ENCODE results near the gene KCTD15.

The KCTD15 gene

DNA sequence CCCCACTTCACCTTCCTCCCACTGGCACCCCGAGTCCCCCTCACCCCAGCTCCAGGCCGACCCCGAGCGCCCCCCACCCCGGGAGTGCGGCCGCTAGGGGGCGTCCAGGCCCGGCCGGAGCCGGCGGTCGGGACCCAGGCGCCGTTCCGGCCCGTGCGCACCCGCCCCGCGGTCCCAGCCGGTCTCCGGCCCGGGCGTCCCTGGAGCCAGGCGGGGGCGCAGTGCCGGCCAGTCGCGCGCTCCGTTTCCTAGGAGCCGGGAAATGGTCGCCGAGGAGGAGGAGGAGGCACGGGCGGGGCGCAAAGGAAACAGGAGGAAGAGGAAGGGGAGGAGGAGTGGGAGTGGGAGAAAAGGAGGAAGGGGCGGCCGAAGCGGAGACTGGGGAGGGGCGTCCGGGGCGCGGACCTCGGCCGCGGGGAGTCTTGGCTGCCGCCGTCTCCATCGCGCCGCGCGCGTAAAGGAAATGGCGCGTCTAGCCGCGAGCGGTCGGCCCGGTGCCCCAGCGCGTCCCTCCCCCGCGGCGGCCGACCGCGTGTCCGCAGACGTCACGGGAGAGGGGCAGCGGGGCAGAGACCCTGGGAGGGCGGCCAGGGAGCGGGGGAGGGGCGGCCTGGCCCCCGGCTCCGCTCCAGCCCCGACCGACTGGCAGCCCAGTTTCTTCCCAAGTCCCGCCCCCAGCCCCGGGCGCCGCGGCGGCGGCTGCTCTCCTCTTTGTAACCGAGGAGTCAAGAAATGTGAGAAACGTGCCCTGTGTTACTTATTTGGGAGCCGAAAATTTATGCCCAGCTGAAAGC, 1.1 kb upstream of the KCTD15 start:
- peak in 1 of 2 donors; percentile 31 for DNase-seq (ENCODE audit: low read depth in 2 of 2)

DNA sequence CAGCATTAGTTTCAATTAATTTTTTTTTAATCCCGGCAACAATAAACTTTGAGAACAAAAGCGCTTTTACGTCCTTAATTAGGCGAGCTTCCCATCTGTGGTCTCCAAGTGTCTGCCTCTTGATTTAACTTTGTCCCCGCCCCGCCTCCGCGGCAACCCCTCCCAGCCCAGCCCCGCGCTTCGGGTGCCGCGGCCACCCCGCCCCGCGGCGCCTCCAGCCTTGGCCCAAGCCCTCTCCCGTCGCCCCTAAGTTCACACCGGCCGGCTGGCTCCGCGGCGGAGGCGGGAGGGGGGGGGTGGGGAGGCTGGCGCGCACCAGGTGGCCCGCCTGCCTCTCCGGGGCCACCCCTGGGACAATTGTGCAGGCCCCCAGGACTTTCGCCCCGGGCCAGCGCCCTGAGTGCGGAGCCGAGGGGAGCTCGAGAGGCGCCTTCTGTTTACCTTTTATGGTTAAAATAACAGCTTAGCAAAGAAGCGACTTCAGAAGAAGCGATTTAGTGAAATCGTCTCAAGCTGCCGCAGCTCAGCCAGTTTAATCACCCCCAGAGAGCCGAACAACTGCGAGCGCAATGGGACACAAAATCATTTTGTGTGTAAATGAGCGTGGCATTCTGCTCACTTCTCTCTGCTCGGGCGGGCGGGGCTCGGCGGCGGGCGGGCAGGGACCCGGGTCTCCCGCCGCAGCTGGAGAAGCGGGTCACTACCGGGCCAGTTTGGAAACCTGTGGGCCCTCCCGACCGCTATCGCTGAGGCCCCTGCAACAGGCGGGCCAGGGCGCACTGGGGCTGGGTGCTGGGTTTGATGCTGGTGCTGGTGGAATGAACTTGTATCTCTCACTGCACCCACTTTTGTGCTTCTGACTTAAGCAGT, 1.4 kb downstream of the KCTD15 start:
- no peak for DNase-seq (ENCODE audit: low read depth in 2 of 2)

DNA sequence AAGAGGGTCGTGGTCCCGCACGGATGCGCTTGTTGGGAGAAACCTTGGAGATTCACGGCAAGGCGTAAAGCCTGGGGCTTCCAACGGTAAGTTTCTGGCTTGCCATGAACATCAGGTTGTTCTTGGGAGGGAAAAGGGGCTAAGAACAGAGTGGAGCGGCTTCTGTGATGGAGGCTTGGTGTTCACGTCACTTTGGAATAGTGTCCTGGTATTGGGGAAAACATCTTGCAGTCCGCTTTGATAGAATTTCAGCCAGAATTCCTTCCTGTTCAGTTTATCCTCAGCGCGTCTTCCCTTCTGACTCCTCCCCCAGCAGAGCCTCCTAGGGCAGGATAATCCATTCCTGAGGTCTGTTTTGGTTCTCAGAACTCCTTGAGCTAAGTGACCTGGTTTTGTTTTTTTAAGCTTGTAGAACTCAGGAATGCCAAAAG, 2.0 kb downstream of the KCTD15 start:
- no peak for DNase-seq (ENCODE audit: low read depth in 2 of 2)

DNA sequence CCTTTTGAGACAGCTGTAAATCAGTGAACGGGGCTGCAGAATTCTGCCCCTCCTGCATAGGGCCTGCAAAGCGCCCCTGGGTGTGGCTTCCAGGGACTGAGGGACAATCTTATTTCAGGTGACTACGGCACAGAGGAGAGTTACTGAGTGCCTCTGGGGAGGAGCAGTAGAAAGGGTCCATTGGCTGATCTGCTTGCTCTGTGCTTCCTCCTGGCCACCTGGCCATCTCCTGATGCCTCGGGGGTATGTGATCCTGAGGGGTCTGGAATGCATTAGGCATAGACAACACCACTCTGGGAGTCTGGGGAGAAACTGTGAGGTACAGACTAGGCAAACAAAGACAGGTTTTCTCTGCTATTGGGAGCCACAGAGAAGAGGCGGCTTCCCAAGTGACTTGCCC, 2.8 kb downstream of the KCTD15 start:
- no peak for DNase-seq (ENCODE audit: low read depth in 2 of 2)

- no peak for DNase-seq (ENCODE audit: low read depth in 2 of 2)
These were observed 3.5 kb downstream of the KCTD15 start for GRCh38 chr19:33800012-33800680.

DNA sequence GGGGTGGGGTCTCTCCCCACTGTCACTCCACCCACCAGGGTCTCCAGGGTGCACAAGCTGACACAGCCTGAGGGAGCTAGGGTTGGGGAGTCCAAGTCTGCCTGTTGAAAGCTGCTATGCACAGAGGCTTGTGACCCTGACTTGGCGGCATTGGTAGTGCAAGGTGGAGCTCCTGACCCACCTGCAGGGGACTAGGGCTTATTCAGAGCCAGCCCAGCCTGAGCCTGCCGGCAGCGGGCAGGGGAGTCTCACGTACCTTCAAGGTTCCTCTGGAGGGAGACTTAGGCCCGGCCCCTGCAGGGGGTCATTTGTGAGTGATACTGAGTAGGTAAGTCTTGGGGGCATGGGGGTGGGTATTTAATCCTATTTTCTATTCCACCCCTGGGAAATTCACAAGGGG, 4.7 kb downstream of the KCTD15 start:
- no peak for DNase-seq (ENCODE audit: low read depth in 2 of 2)

DNA sequence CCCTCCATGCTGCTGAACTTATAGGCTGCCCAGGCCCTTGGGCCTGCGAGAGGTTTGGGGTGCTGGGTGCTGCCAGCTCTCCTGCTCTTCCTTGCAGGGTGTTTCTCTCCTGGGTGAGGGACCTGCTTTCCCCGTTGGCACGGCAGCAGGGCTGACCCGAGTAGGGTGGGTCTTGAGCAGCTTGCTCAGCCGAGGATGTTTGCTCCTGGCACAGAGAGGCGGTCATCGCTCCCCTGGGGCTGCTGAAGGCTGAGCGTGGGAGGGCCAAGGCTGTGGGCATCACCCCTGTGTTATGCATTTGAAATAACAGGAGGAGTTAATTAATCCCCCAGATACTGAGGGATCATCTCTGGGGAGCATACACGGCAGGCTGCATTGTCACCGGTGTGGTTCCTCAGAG, 5.3 kb downstream of the KCTD15 start:
- no peak for DNase-seq (ENCODE audit: low read depth in 2 of 2)

GRCh38 chr19:33802801-33803200, 6.1 kb downstream of the KCTD15 start:
- DNase-seq (ENCODE audit: low read depth in 2 of 2): no peak

GRCh38 chr19:33803383-33803782, 6.7 kb downstream of the KCTD15 start:
- no peak for DNase-seq (ENCODE audit: low read depth in 2 of 2)

DNA sequence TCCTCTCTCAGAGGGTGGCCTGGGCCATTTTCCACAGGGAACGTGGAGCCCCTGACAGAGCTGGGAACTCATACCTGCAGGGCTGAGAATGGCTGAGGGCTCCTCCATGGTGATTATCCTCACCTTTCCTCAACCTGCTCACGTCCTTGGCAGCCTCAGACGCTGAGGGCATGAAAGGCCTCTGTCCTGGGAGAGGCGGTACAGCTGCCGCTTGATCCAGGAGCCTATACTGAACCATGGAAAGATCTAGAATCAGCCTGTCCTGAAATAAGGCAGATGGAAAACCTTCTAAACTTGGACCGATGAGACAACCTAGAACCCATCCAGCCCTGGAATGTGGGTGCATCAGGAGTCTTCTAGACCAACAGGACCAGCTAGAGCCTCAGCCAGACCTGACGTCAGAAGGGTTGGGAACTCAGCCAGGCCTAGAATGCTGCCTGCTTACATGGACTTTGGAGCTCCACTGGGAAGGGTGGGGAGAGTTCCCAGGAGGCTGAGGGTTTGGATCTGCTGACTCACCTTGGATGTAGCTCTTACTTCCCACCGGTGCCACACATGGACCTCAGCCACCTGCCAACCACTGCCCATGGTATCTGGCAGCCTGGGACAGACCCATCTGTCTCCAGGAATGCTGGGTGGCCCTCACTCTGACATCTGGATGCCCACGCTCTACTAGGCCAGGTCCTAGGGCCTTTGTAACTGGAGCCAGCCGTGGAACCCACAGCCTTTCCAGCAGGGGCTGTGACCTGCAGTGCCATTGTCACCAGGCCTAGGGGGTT, 7.5 kb downstream of the KCTD15 start:
- DNase-seq (ENCODE audit: low read depth in 2 of 2): no peak

GRCh38 chr19:33805313-33805712, 8.6 kb downstream of the KCTD15 start:
- no peak for DNase-seq (ENCODE audit: low read depth in 2 of 2)

DNA sequence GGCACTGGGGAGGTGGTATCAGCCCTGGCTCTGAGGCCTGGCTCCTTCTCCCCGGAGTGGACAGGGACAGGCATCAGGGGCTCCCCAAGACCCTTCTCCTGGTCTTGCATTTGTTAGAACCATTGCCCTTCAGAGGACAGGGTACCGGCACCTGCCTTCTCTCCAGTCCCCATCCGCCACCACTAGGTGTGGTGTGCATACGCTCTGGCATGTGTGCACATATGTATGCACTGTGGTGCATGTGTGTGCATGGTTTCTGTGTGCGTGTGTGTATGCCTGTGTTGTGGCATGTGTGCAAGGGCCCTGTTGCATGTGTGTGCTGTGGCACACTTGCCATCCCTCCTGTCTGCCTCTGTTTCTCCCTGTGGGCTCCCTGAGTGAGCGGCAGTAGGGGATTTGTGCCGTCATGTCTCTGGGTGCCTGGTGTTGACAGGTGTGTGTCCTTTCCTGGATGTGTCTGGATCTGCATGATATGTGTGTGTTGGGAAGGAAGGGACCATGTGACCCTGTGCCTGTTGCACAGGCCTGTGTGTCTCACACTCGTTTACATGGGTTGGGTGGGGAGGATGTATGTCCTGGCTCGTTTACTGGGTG, 9.3 kb downstream of the KCTD15 start:
- DNase-seq (ENCODE audit: low read depth in 2 of 2): no peak

- DNase-seq (ENCODE audit: low read depth in 2 of 2): no peak
These were observed 9.8 kb downstream of the KCTD15 start for GRCh38 chr19:33806434-33806881.

- no peak for DNase-seq (ENCODE audit: low read depth in 2 of 2)
These were observed 11.7 kb downstream of the KCTD15 start for GRCh38 chr19:33808399-33808798.

DNA sequence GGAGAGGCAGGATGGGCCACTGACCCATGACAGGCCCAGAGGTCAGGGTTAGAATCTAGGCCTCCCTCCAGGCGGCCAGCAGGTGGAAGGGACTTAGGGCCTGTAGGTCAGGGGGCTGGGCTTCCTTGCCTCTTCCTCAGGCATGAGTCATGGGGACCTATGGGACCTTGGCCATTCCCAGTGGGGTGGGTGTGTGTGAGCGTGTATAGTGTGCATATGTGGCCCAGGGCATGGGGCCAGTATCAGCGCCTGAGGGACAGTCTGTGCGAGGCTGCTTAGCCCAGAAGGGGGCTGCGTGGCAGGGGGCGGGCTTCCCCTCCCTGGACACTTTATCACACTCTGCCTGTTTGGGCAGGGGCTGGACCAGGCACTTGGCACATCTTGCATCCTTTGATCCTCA, 13.3 kb downstream of the KCTD15 start:
- no peak for DNase-seq (ENCODE audit: low read depth in 2 of 2)

- DNase-seq (ENCODE audit: low read depth in 2 of 2): no peak
These were observed 14.2 kb downstream of the KCTD15 start for GRCh38 chr19:33810821-33811220.

GRCh38 chr19:33811246-33811645, 14.6 kb downstream of the KCTD15 start:
- DNase-seq (ENCODE audit: low read depth in 2 of 2): no peak

DNA sequence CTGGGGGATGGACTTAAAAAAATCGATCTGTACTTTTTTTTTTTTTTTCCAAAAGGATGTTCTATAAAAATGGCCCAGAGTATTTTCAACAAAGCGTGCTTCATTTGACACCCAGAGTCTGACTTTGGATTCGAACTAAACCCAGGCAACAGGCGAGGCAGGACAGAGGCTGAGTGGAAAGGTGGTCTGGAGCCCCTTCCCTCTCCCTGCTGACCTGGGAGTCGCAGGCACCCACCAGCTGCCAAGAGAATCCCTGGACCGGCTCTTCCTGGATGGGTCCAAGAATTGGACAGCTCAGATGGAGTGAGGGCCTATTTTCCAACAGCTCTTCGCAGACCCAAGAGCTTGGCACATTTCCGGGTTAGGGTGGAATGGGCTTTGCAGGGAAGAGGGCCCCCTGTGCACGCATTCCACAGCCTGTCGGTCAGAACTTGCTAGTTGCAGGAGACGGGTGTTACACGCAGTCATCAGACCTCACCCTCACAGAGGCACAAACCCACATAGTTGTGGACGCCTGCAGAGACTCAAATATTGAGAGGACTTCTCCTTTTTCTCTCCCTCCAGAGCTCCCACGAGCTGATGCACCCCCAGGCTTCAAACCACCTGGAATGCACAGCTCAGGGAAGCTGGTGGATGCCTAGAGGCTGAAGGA, 15.2 kb downstream of the KCTD15 start:
- no peak for DNase-seq (ENCODE audit: low read depth in 2 of 2)

GRCh38 chr19:33812388-33813330, 16.0 kb downstream of the KCTD15 start:
- DNase-seq (ENCODE audit: low read depth in 2 of 2): no peak
